ENCODE results near the gene SEC22B. TPM values are rescaled to one million over a fixed set of nuclear protein-coding genes. Genes with fewer than 3 reads are reported as not detected.
"Not testable (repeated sequence)": the region's sequence is repeated elsewhere in the genome, so short reads cannot be mapped to it uniquely, and the experiment has no call there.

SEC22B gene
- 10 to 100 TPM; 30.5 to 39.7 (median 30.8) TPM for total RNA-seq
- 32.7 TPM for total RNA-seq (2013)

DNA sequence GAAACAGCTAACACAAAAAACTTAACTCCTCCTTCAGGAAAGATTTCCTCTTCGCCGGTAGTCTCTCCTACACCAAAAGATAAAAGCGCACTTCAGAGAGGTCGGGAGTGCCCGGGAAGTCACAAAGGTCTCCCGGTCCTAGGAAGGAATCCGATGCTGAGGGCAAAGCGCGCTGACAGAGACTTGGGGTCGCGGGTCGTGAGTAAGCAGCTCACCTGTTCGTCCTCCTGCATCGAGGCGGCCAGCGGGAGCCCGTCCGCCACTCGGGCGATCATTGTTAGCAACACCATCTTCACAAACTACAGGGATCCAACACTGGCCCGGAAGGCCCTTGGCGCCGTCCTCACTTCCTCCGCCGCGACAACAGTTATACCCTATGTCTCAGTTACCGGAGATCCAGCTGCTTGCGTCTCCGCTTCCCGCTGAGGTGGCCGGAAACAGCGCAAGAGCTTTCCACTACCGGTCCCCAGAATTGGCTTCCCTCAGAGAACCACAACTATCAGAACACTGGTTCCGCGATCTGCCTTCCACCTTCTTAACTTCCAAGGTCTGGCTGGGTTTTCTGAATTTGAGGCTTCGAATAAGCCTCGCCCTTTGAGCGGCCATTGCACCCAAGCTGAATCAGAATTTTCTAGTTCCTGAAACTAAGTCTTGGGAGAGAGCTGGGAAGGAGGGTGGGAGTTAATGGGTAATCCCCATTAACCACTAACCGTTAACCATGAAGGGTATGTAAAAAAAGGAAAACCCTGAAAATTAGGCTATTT, at the start of gene SEC22B:
Gene SEC22B, minus strand, starts transcription at position 429 of the 764 bp plus-strand sequence. Its CDS starts 139 bp downstream, at position 290.
- Histone ChIP-seq H3K4me1 (ENCODE audit: control insufficient read depth, insufficient read depth, low read length) (peaks cover 8% of the 10 kb centered on the region), H3K27ac (ENCODE audit: low read length) (peak within 1 kb of the TSS; percentile 89), H3K9me3 (ENCODE audit: control insufficient read depth, insufficient read depth, low read length) (no peaks in the 10 kb centered on the region), H3K36me3 (ENCODE audit: control insufficient read depth, insufficient read depth, low read length) (no peaks in the 10 kb centered on the region), H3K27me3 (ENCODE audit: control insufficient read depth, insufficient read depth, low read length) (no peaks in the 10 kb centered on the region), H3K4me3 (ENCODE audit: low read length) (peak within 1 kb of the TSS; percentile 95)
- H3K4me1 Mint-ChIP-seq, result peaks cover 13 to 14% of the 10 kb centered on the region in 2 donors
- DNase-seq, result peak; percentile 80 to 97
- under 1% methylated on average over 38 of the region's 39 CpGs for WGBS (ENCODE audit: insufficient coverage)
- H3K4me3 Mint-ChIP-seq, result peak within 1 kb of the TSS; percentile 99
- H3K27me3 Mint-ChIP-seq (ENCODE audit: low read depth in 2 of 2), result peaks cover 0 to 3% of the 10 kb centered on the region in 2 donors
- no peaks in the 10 kb centered on the region for H3K36me3 Mint-ChIP-seq
- TF ChIP-seq, protein P1, sequence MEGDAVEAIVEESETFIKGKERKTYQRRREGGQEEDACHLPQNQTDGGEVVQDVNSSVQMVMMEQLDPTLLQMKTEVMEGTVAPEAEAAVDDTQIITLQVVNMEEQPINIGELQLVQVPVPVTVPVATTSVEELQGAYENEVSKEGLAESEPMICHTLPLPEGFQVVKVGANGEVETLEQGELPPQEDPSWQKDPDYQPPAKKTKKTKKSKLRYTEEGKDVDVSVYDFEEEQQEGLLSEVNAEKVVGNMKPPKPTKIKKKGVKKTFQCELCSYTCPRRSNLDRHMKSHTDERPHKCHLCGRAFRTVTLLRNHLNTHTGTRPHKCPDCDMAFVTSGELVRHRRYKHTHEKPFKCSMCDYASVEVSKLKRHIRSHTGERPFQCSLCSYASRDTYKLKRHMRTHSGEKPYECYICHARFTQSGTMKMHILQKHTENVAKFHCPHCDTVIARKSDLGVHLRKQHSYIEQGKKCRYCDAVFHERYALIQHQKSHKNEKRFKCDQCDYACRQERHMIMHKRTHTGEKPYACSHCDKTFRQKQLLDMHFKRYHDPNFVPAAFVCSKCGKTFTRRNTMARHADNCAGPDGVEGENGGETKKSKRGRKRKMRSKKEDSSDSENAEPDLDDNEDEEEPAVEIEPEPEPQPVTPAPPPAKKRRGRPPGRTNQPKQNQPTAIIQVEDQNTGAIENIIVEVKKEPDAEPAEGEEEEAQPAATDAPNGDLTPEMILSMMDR (IDR thresholded peaks at IDR 0.05), result no peak
- ATAC-seq, result peak; percentile 97 to 99 (median 99)
- intact Hi-C loops (cut with micrococcal nuclease), result no loop called here
- H3K9me3 Mint-ChIP-seq, result no peaks in the 10 kb centered on the region
- peak within 1 kb of the TSS; percentile 97 to 99 for H3K27ac Mint-ChIP-seq

DNA sequence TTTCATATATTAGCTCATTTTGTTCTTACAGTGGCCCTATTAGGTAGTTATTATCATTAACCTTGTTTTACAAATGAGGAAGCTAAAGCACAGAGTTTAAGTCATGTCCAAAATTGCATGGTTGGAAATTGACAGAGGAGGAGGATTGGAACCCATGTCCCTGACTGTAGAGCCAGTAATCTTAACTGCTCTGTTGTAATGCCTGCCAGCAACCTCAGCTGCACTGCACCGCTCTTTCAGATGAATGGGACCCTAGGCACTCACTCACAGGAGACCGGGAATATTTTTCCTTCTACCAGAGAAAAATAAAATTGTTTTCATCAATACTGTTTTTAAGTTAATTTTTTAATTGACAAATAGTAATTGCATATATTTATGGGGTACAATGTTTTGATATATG, 41.6 kb upstream of the SEC22B start:
- ATAC-seq; H3K36me3 ChIP-seq (ENCODE audit: control insufficient read depth, insufficient read depth, low read length); H3K9me3 ChIP-seq (ENCODE audit: control insufficient read depth, insufficient read depth, low read length); intact Hi-C loops (cut with micrococcal nuclease); H3K36me3 Mint-ChIP-seq; H3K4me3 ChIP-seq (ENCODE audit: low read length); H3K27ac Mint-ChIP-seq; H3K27me3 ChIP-seq (ENCODE audit: control insufficient read depth, insufficient read depth, low read length); H3K27me3 Mint-ChIP-seq (ENCODE audit: low read depth in 2 of 2); H3K27ac ChIP-seq (ENCODE audit: low read length); H3K4me1 Mint-ChIP-seq; H3K4me3 Mint-ChIP-seq; H3K4me1 ChIP-seq (ENCODE audit: control insufficient read depth, insufficient read depth, low read length); H3K9me3 Mint-ChIP-seq; DNase-seq: not testable (repeated sequence)
- WGBS (ENCODE audit: insufficient coverage), result 100% methylated on average over 1 of the region's 2 CpGs

DNA sequence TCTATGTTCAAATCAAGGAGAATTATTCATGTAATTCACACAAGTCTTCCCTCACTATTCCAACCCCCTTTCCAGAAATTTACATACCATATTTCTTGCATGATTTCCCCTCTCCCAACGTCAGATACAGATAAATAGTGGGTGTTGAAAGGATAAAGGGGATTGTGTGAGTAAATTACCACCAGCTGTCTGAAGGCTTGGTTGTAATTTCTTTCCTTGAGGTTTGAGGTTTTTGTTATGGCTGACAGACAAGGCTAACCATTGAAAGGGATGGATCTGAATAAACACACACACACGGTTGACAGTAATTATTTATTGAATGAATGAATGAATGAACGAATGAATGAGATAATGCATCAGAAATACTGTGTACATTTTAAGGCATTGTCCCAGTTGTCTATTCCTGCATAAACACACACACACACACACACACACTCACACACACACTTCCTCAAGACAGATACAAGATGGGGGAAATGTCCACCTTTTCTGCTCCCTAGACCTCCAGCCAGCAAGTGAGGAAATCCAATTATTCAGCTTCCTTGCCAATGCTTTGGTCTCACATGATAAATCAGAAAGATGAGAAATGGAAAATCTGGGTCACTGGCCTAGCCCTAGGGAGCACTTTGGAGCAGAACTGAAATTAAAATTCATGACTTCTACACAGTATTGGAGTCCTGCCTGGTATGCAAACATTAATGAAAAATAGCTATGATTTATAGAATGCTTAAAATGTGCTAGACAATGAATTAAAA, 41.0 kb upstream of the SEC22B start:
- WGBS (ENCODE audit: insufficient coverage), result no CpG with 5 or more reads among the region's 3 CpGs
- H3K9me3 Mint-ChIP-seq; H3K36me3 ChIP-seq (ENCODE audit: control insufficient read depth, insufficient read depth, low read length); H3K4me1 Mint-ChIP-seq; H3K4me3 Mint-ChIP-seq; H3K36me3 Mint-ChIP-seq; intact Hi-C loops (cut with micrococcal nuclease); ATAC-seq; DNase-seq; H3K27ac ChIP-seq (ENCODE audit: low read length); H3K4me3 ChIP-seq (ENCODE audit: low read length); H3K4me1 ChIP-seq (ENCODE audit: control insufficient read depth, insufficient read depth, low read length); H3K27me3 Mint-ChIP-seq (ENCODE audit: low read depth in 2 of 2); H3K9me3 ChIP-seq (ENCODE audit: control insufficient read depth, insufficient read depth, low read length); H3K27ac Mint-ChIP-seq; H3K27me3 ChIP-seq (ENCODE audit: control insufficient read depth, insufficient read depth, low read length): not testable (repeated sequence)

DNA sequence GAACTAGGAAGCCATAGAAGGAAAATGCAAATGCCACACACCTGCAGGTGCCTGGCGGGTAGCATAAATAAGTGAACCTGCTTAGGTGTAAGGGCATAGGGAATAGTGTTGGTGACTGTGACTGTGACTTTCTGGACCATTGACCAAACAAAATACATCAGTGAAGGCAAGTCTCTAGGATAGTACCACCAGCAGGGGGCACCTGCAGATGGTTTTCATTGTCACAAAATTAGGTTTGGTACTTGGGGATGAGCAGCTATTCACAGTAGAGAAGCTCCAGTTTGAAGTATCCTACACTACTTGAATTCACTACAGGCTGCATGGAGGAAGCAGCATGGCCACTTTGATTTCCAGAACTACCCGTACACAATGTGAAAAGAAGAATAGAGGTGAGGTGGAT, 37.3 kb upstream of the SEC22B start:
- no CpG with 5 or more reads among the region's 2 CpGs for whole genome bisulfite sequencing (ENCODE audit: insufficient coverage)
- H3K36me3 Mint-ChIP-seq; H3K27ac ChIP-seq (ENCODE audit: low read length); H3K9me3 ChIP-seq (ENCODE audit: control insufficient read depth, insufficient read depth, low read length); DNase-seq; intact Hi-C loops (cut with micrococcal nuclease); H3K36me3 ChIP-seq (ENCODE audit: control insufficient read depth, insufficient read depth, low read length); H3K27me3 ChIP-seq (ENCODE audit: control insufficient read depth, insufficient read depth, low read length); H3K27me3 Mint-ChIP-seq (ENCODE audit: low read depth in 2 of 2); H3K4me3 ChIP-seq (ENCODE audit: low read length); H3K27ac Mint-ChIP-seq; H3K9me3 Mint-ChIP-seq; H3K4me3 Mint-ChIP-seq; H3K4me1 ChIP-seq (ENCODE audit: control insufficient read depth, insufficient read depth, low read length); H3K4me1 Mint-ChIP-seq: not testable (repeated sequence)
- peak; percentile 58 to 68 (median 64) for ATAC-seq

DNA sequence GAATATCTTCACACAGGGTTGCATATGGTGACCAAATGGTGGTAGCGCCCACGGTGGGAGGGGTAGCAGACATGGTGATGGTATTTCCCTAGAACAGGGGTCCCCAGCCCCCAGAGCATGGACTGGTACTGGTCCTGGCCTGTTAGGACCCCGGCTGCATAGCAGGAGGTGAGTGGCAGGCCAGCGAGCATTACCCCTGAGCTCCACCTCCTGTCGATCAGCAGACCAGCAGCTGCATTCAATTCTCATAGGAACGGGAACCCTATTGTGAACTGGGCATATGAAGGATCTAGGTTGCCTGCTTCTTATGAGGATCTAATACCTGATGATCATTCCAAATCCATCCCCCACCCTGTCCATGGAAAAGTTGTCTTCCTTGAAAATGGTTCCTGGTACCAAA, 34.4 kb upstream of the SEC22B start:
- H3K4me3 ChIP-seq (ENCODE audit: low read length); H3K27ac Mint-ChIP-seq; H3K4me3 Mint-ChIP-seq; H3K27me3 Mint-ChIP-seq (ENCODE audit: low read depth in 2 of 2); H3K9me3 ChIP-seq (ENCODE audit: control insufficient read depth, insufficient read depth, low read length); ATAC-seq; H3K36me3 Mint-ChIP-seq; H3K4me1 ChIP-seq (ENCODE audit: control insufficient read depth, insufficient read depth, low read length); intact Hi-C loops (cut with micrococcal nuclease); H3K4me1 Mint-ChIP-seq; H3K27ac ChIP-seq (ENCODE audit: low read length); H3K9me3 Mint-ChIP-seq; H3K36me3 ChIP-seq (ENCODE audit: control insufficient read depth, insufficient read depth, low read length); DNase-seq; H3K27me3 ChIP-seq (ENCODE audit: control insufficient read depth, insufficient read depth, low read length): not testable (repeated sequence)
- WGBS (ENCODE audit: insufficient coverage), result no CpG with 5 or more reads among the region's 6 CpGs

DNA sequence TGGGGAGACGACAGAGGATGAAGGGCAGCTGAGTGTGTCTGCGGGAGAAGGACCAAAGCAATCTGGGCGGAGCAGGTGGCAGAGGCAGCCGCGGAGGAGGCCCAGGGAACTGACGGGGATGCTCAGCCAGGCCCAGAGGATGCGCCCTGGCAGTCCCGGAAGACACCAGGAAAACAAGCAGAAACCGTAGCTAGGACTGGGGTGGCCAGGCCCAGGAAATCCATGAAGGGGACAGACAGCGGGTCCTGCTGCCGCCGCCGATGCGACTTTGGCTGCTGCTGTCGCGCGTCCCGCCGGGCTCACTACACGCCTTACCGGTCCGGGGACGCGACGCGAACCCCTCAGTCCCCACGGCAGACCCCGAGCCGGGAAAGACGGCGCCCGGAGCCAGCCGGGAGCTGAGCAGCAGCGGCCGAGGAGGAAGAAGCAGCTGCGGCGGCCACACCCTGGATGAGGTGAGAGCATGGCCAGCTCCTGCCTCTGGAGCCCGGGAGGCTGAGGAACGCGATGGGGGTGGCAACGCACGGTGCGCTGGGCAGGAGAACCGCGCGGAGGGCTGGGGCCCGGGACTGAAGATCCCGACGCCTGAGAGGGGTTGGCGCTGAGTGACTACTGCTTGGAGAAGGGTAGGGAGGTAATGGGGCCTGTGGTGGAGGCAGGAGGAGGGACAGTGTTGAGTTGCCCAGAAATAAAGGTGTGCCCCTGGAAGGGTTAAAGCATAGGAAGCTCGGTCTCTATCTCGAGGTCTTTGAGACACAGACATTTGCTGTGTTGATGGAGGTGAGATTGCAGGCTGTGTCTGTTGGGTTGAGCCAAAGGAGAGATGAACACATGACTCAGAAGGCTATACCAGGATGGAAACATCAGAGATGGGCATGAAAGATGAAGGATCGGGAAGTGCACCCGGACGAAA, 20.8 kb upstream of the SEC22B start:
- H3K36me3 ChIP-seq (ENCODE audit: control insufficient read depth, insufficient read depth, low read length); ATAC-seq; H3K4me3 Mint-ChIP-seq; H3K9me3 Mint-ChIP-seq; H3K4me1 ChIP-seq (ENCODE audit: control insufficient read depth, insufficient read depth, low read length); H3K9me3 ChIP-seq (ENCODE audit: control insufficient read depth, insufficient read depth, low read length); H3K27ac ChIP-seq (ENCODE audit: low read length); intact Hi-C loops (cut with micrococcal nuclease); H3K27ac Mint-ChIP-seq; H3K4me3 ChIP-seq (ENCODE audit: low read length); H3K36me3 Mint-ChIP-seq; H3K27me3 ChIP-seq (ENCODE audit: control insufficient read depth, insufficient read depth, low read length); H3K27me3 Mint-ChIP-seq (ENCODE audit: low read depth in 2 of 2); H3K4me1 Mint-ChIP-seq: not testable (repeated sequence)
- peak in 1 of 2 donors; percentile 1 for DNase-seq
- WGBS (ENCODE audit: insufficient coverage), result 8% methylated on average over 30 of the region's 55 CpGs

Measured in natural killer cell (primary cell).